OCI-LY1 (cell line): ENCODE measurements around the gene VIPR2.

Experiments used
- EZH2 ChIP-seq: fragments of 200-600 bp; sonication (generic), shearing (Covaris generic); IDR thresholded peaks from 2 replicates; pipeline ENCODE4 v1.8.0; 2017; ENCODE audit warnings: borderline replicate concordance, mixed run types, mild to moderate bottlenecking, antibody characterized with exemption, low read length, moderate library complexity, mixed read lengths
- TF ChIP-seq, protein P1 (sequence below): fragments of 200-600 bp; sonication (generic), shearing (Covaris generic); IDR thresholded peaks from 2 replicates; pipeline ENCODE4 v1.5.1; 2017; ENCODE audit warnings: mild to moderate bottlenecking, antibody characterized with exemption, low read length, moderate library complexity, mixed read lengths

DNA sequence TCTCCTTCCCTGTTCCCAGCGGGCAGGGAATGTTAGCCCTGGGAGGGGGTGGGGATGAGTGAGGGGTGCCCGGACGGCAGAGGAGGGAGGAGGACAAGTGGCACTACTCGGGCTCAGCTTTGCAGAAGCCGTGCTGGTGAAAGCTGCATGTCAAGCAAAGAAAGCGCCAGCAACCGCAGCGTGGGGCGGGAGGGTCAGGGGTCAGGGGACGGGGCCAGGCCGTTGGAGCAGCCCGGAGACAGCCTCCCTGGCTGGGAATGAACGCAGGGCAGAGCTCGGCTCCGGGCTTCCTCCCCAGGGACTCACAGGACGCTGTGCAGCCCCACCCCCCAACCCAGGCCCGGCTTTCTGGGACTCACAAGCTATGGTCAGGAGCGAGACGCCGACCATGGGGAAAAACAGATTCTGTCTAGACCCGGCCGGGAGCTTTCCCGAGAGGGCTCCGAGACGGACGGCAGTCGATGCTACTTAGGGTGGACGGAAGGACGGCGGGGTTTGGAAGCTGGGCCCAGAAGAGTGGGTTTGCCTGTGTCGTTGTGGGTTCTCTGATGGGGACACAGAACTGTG, 113.4 kb downstream of the VIPR2 start:
- TF ChIP-seq, protein P1, sequence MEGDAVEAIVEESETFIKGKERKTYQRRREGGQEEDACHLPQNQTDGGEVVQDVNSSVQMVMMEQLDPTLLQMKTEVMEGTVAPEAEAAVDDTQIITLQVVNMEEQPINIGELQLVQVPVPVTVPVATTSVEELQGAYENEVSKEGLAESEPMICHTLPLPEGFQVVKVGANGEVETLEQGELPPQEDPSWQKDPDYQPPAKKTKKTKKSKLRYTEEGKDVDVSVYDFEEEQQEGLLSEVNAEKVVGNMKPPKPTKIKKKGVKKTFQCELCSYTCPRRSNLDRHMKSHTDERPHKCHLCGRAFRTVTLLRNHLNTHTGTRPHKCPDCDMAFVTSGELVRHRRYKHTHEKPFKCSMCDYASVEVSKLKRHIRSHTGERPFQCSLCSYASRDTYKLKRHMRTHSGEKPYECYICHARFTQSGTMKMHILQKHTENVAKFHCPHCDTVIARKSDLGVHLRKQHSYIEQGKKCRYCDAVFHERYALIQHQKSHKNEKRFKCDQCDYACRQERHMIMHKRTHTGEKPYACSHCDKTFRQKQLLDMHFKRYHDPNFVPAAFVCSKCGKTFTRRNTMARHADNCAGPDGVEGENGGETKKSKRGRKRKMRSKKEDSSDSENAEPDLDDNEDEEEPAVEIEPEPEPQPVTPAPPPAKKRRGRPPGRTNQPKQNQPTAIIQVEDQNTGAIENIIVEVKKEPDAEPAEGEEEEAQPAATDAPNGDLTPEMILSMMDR, result no peak
- no peak for TF ChIP-seq EZH2
